ENCODE measurements around the gene KCNN3. TPM values are rescaled to one million over a fixed set of nuclear protein-coding genes. Genes with fewer than 3 reads are reported as not detected.

Gene KCNN3
- total and polyA plus RNA-seq, 7 donors = 0.23 to 27.7 (median 9.4) TPM

GRCh38 chr1:154703170-154703569, 166.9 kb downstream of the KCNN3 start:
- intact Hi-C loops (cut with DNase I) = no loop called here
- TF ChIP-seq POLR2A (IDR thresholded peaks at IDR 0.05) = no peak
- TF ChIP-seq POLR2AphosphoS5 (IDR thresholded peaks at IDR 0.05) = no peak
- TF ChIP-seq EP300 (IDR thresholded peaks at IDR 0.05) = no peak
- no peak for TF ChIP-seq CTCF (IDR thresholded peaks at IDR 0.05)
- 17 to 20% methylated on average over 5 of the region's 5 CpGs for WGBS, 2 donors
- Histone ChIP-seq H3K4me3 (no peak overlapping the region), H3K9me3 (no peaks in the 10 kb centered on the region), H3K36me3 (no peaks in the 10 kb centered on the region), H3K27me3 (no peaks in the 10 kb centered on the region), H3K27ac (no peak overlapping the region), H3K4me1 (no peaks in the 10 kb centered on the region)
- DNase-seq = no peak

- WGBS, 2 donors = 81 to 91% methylated on average over 4 of the region's 4 CpGs
- TF ChIP-seq POLR2A (IDR thresholded peaks at IDR 0.05) (no peak), EP300 (IDR thresholded peaks at IDR 0.05) (no peak), CTCF (IDR thresholded peaks at IDR 0.05) (no peak), POLR2AphosphoS5 (IDR thresholded peaks at IDR 0.05) (no peak)
- Histone ChIP-seq H3K9me3 (no peaks in the 10 kb centered on the region), H3K27ac (no peak overlapping the region), H3K27me3 (no peaks in the 10 kb centered on the region), H3K4me1 (no peaks in the 10 kb centered on the region), H3K36me3 (no peaks in the 10 kb centered on the region), H3K4me3 (no peak overlapping the region)
- intact Hi-C loops (cut with DNase I) = no loop called here
- DNase-seq = no peak
Observed at GRCh38 chr1:154698320-154699096, 171.6 kb downstream of the KCNN3 start.

- intact Hi-C loops (cut with DNase I) = no loop called here
- no peaks in the 10 kb centered on the region for H3K36me3 ChIP-seq
- H3K27ac ChIP-seq = no peak overlapping the region
- H3K27me3 ChIP-seq = no peaks in the 10 kb centered on the region
- no peak overlapping the region for H3K4me3 ChIP-seq
- no peak for TF ChIP-seq EP300 (IDR thresholded peaks at IDR 0.05)
- TF ChIP-seq POLR2AphosphoS5 (IDR thresholded peaks at IDR 0.05) = no peak
- TF ChIP-seq POLR2A (IDR thresholded peaks at IDR 0.05) = no peak
- TF ChIP-seq CTCF (IDR thresholded peaks at IDR 0.05) = no peak
- no peaks in the 10 kb centered on the region for H3K9me3 ChIP-seq
- H3K4me1 ChIP-seq = no peaks in the 10 kb centered on the region
- no peak for DNase-seq
Observed at GRCh38 chr1:154697710-154698109, 172.4 kb downstream of the KCNN3 start.

GRCh38 chr1:154696456-154696855, 173.6 kb downstream of the KCNN3 start:
- no peaks in the 10 kb centered on the region for H3K27me3 ChIP-seq
- no peak overlapping the region for H3K4me3 ChIP-seq
- no peaks in the 10 kb centered on the region for H3K36me3 ChIP-seq
- TF ChIP-seq CTCF (IDR thresholded peaks at IDR 0.05) = no peak
- no peak for TF ChIP-seq EP300 (IDR thresholded peaks at IDR 0.05)
- TF ChIP-seq POLR2A (IDR thresholded peaks at IDR 0.05) = no peak
- no peak for TF ChIP-seq POLR2AphosphoS5 (IDR thresholded peaks at IDR 0.05)
- H3K4me1 ChIP-seq = no peaks in the 10 kb centered on the region
- intact Hi-C loops (cut with DNase I) = no loop called here
- DNase-seq = no peak
- WGBS, 2 donors = 58 to 72% methylated on average over 4 of the region's 4 CpGs
- no peak overlapping the region for H3K27ac ChIP-seq
- H3K9me3 ChIP-seq = no peaks in the 10 kb centered on the region

- Histone ChIP-seq H3K36me3 (no peaks in the 10 kb centered on the region), H3K9me3 (no peaks in the 10 kb centered on the region), H3K27me3 (no peaks in the 10 kb centered on the region), H3K4me3 (no peak overlapping the region), H3K4me1 (no peaks in the 10 kb centered on the region), H3K27ac (no peak overlapping the region)
- no peak for TF ChIP-seq CTCF (IDR thresholded peaks at IDR 0.05)
- TF ChIP-seq EP300 (IDR thresholded peaks at IDR 0.05) = no peak
- no peak for TF ChIP-seq POLR2A (IDR thresholded peaks at IDR 0.05)
- no peak for TF ChIP-seq POLR2AphosphoS5 (IDR thresholded peaks at IDR 0.05)
- no peak for DNase-seq
- intact Hi-C loops (cut with DNase I) = no loop called here
- 50 to 57% methylated on average over 2 of the region's 2 CpGs for WGBS, 2 donors
Observed at GRCh38 chr1:154695985-154696384, 174.1 kb downstream of the KCNN3 start.
